NCI-H2196 (cell line): ENCODE data around the gene RIC8B.
"Not testable (repeated sequence)": the region's sequence is repeated elsewhere in the genome, so short reads cannot be mapped to it uniquely, and the experiment has no call there.

Source experiments
- DNase-seq: peaks from one replicate; lab custom pipeline; 2025; ENCODE audit not compliant: unreplicated experiment; lab: John Stamatoyannopoulos, UW

The RIC8B gene, protein sequence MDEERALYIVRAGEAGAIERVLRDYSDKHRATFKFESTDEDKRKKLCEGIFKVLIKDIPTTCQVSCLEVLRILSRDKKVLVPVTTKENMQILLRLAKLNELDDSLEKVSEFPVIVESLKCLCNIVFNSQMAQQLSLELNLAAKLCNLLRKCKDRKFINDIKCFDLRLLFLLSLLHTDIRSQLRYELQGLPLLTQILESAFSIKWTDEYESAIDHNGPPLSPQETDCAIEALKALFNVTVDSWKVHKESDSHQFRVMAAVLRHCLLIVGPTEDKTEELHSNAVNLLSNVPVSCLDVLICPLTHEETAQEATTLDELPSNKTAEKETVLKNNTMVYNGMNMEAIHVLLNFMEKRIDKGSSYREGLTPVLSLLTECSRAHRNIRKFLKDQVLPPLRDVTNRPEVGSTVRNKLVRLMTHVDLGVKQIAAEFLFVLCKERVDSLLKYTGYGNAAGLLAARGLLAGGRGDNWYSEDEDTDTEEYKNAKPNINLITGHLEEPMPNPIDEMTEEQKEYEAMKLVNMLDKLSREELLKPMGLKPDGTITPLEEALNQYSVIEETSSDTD

GRCh38 chr12:106774005-106774807 lies at the start of gene RIC8B:
Gene RIC8B, plus strand, starts transcription at chr12:106774682. Its CDS starts 64 bp downstream, at chr12:106774746.
- DNase-seq = peak; percentile 97

DNA sequence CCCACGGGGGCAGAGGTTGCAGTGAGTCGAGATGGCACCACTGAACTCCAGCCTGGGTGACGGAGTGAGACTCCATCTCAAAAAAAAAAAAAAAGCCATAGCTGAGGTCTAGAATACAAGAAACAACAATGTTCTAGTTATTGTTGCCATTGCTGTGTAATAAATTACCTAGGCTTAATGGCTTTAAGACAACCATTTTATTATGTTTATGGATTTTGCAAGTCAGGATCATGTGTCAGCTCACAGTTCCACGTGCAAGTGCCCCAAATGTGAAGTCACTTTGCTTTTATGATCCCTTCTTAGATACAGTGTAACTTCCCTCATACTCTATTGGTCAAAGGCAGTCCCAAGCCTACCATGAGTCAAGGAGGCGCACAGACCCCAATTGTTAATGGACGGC lies 49.5 kb upstream of the RIC8B start:
- DNase-seq = no peak

DNA sequence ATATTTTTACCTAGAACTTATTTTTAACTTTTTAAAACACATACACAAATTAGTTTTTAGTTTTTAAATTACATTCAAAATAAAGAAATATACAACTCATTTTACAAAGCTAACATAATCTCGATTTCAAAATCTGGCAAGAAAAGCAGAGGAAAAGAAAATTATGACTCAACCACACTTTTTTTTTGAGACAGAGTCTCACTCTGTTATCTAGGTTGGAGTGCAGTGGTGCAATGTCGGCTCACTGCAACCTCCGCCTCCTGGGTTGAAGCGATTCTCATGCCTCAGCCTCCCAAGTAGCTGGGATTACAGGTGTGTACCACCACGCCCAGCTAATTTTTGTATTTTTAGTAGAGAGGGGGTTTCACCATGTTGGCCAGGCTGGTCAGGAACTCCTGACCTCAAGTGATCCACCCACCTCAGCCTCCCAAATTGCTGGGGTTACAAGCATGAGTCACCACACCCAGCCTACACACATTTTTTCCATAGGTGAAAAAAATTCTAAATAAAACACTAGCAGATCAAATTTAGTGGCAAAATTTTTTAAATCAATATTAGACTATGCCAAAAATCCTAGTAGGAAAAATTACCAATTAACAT lies 47.8 kb upstream of the RIC8B start:
- DNase-seq = not testable (repeated sequence)

GRCh38 chr12:106729611-106730010 lies 44.9 kb upstream of the RIC8B start:
- no peak for DNase-seq

GRCh38 chr12:106732890-106733289 lies 41.6 kb upstream of the RIC8B start:
- DNase-seq = no peak

DNA sequence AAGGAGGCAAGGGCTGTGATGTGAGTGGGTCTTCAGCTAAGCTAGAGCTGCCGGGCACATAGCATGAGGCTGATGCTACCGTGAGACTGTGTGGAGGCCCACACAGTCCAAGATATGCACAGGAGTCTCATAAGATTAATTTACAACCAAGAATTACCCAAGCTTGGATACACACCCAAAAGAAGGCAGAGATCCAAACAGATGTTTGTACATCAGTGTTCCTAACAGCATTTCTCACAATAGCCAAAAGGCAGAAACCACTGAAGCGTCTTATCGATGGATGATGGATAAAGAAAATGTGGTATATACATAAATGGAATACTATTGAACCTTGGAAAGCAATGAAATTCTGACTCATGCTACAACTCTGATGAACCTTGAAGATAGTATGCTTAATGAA lies 40.8 kb upstream of the RIC8B start:
- no peak for DNase-seq

- no peak for DNase-seq
Measured at GRCh38 chr12:106736051-106736957, 38.2 kb upstream of the RIC8B start.

GRCh38 chr12:106739318-106739717 lies 35.2 kb upstream of the RIC8B start:
- no peak for DNase-seq

GRCh38 chr12:106739815-106740530 lies 34.5 kb upstream of the RIC8B start:
- DNase-seq = no peak

GRCh38 chr12:106740818-106741217 lies 33.7 kb upstream of the RIC8B start:
- no peak for DNase-seq

GRCh38 chr12:106741247-106741646 lies 33.2 kb upstream of the RIC8B start:
- DNase-seq = no peak

DNA sequence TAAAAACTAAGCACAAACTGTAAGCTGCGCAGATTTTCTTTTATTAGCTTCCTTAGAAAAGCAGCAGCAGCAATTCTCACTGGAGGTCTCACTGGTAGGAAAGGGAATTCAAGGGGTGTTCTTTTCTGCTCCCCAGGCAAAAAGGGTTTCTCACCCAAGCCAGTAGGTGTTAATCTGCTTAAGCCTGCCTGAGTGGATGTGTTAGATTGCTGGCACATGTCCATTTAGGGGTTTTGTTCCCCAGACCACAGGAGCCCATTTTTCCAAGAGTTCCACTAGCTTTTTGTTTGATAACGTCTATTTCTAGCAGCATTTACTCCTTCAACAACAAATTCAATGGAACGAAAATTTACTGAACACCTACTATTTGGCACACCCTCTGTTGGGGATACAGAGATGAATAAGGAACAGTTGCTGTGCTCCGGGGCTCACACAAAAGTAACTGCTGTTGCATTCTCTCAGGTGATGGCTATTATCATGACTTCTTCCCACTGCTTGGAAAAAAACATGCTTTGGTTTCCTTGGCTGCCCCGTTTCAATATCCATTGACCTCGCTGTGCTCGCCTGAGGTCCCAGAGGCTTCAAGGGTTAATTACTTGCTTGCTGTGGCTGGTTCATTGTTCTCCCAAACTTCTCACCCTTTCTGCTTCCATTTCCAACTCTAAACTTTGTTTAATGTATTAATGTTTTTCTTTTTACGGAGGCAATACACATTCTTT lies 31.1 kb upstream of the RIC8B start:
- DNase-seq = no peak

- no peak for DNase-seq
Measured at GRCh38 chr12:106744600-106744999, 29.9 kb upstream of the RIC8B start.

DNA sequence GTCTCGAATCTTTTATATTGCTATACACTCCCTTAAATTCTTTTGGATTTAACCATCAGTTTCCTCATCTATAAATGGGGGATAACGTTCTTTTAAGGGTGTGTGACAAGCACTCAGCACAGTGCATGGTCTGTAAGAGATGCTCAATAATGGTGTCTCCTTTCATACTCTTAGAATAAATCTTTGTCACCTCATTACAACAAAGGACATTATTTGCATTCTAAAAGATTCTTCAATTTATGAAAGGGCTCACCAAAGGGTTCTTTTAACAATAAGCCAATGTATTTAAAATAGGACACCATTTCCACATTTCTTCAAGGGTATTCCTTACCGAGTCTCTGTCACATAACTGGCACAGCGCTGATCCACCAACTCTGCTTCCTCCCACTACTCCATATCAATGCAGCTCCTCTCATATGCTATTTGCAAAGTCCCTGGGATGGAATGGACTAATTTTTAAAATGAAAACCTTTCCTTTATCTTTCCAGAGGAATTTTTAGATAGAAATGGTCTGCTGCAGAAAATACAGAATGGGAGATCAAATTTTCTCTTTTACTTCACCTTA lies 29.2 kb upstream of the RIC8B start:
- no peak for DNase-seq

- DNase-seq = no peak
Measured at GRCh38 chr12:106747973-106748436, 26.5 kb upstream of the RIC8B start.

DNA sequence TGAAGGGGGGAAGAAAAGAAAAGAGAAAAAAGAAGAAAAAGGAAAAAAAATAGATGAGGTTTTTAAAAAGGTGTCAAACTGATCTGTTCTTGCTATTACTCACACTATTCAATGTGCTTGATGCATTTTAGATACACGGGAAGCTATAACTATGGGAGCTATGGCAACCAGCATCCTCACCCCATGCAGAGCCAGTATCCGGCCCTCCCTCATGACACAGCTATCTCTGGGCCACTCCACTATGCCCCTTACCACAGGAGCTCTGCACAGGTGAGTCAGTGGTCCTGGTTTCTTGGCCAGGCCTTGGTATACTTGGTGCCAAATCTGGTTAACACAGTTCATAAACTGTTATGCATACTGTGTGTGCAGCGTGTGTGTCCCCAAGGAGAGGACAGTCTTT lies 24.0 kb upstream of the RIC8B start:
- DNase-seq = no peak

- DNase-seq = no peak
Measured at GRCh38 chr12:106753526-106753925, 21.0 kb upstream of the RIC8B start.

DNA sequence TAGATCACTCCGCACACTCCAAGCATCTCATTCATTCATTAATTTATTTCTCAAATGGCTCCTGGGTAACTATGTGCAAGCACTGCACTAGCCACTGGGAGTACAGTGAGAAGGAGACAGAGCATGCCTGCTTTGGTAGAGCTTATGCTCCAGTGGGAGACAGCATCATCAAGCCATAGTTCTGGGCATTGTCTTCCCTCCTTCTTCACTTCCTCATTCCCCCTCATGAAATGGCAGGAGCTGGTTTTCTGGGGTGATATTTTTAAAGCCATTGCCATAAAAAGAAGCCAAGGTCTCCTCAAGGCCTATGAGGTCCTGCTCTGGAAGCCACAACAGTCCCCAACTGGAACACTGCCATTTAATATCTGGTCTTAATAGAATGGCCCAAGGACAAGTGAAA lies 20.2 kb upstream of the RIC8B start:
- DNase-seq = no peak
